B cell (primary cell): Measurements from ENCODE around the gene P2RX3. TPM values are rescaled to one million over a fixed set of nuclear protein-coding genes. Genes with fewer than 3 reads are reported as not detected.

ENCODE experiments used
- ATAC-seq: fragments of 200-7000 bp; cut with Tn5 transposase; one replicate; pipeline ENCODE4 v1.10.0; 2021; ENCODE audit warnings: low read depth, mild to moderate bottlenecking, moderate number of reproducible peaks, moderate library complexity
- CTCF ChIA-PET: fragments of 350-600 bp; sonication (Branson Sonifier 250); formaldehyde crosslinking; loops from one replicate; lab custom pipeline; 2021; ENCODE audit warnings: antibody characterized with exemption, inconsistent platforms; lab: Charles Lee
- POLR2A ChIA-PET: fragments of 350-600 bp; sonication (Branson Sonifier 250); formaldehyde crosslinking; loops from one replicate; lab custom pipeline; 2021; ENCODE audit warnings: antibody characterized with exemption; lab: Charles Lee
- DNase-seq: peaks from one replicate; pipeline ENCODE4 v3.0.0; 2013
- H2AFZ ChIP-seq: 2 replicates; pipeline ENCODE4 v1.6.1; 2012; ENCODE audit warnings: mild to moderate bottlenecking, low read depth, low read length; ENCODE audit not compliant: insufficient read depth, poor library complexity, severe bottlenecking
- H3K27ac ChIP-seq, 2 donors: 1 replicate in 1 of 2; 2 replicates in 1 of 2; pipeline ENCODE4 v1.5.1; 2012 to 2013; ENCODE audit warnings: low read length in 2 of 2, mild to moderate bottlenecking in 2 of 2, moderate library complexity in 1 of 2
- H3K27me3 ChIP-seq, 4 experiments: fragments of 200-600 bp in 1 of 4; sonication (generic) in 1 of 4; replicated peaks in 1 of 4; 1 replicate in 2 of 4; 2 replicates in 2 of 4; pipeline versions ENCODE4 v1.6.1 to v1.7.0; 2013 to 2016; ENCODE audit warnings: low read length in 3 of 4, mild to moderate bottlenecking in 2 of 4, mixed read lengths in 1 of 4, moderate library complexity in 1 of 4; ENCODE audit not compliant: insufficient read depth in 4 of 4, control insufficient read depth in 3 of 4; ENCODE audit errors: control extremely low read depth in 1 of 4
- H3K36me3 ChIP-seq, 2 experiments: replicated peaks in 1 of 2; 1 replicate in 1 of 2; 2 replicates in 1 of 2; pipeline versions ENCODE4 v1.6.1 to v1.7.1; 2013; ENCODE audit warnings: low read length in 1 of 2; ENCODE audit not compliant: insufficient read depth in 2 of 2, control insufficient read depth in 1 of 2; ENCODE audit errors: control extremely low read depth in 1 of 2, extremely low read depth in 1 of 2
- H3K4me1 ChIP-seq, 2 donors: fragments of 200-600 bp in 1 of 2; sonication (generic) in 1 of 2; 1 replicate in 1 of 2; 2 replicates in 1 of 2; pipeline versions ENCODE4 v1.5.1 to v1.6.1; 2013 to 2017; ENCODE audit warnings: low read length in 2 of 2; ENCODE audit not compliant: control insufficient read depth in 2 of 2, insufficient read depth in 2 of 2
- H3K4me2 ChIP-seq: replicated peaks from 2 replicates; pipeline ENCODE3; 2012; ENCODE audit warnings: mild to moderate bottlenecking, low read depth, low read length; ENCODE audit not compliant: poor library complexity, severe bottlenecking
- H3K4me3 ChIP-seq, 5 experiments: fragments of 200-600 bp in 1 of 5; sonication (generic) in 1 of 5; 1 replicate in 3 of 5; 2 replicates in 2 of 5; pipeline versions ENCODE4 v1.5.1 to v1.7.0; 2011 to 2016; ENCODE audit warnings: low read length in 4 of 5, mild to moderate bottlenecking in 4 of 5, low read depth in 2 of 5, control low read depth in 1 of 5, moderate library complexity in 1 of 5; ENCODE audit not compliant: insufficient read depth in 1 of 5; ENCODE audit errors: control extremely low read depth in 1 of 5, extremely low read depth in 1 of 5
- H3K79me2 ChIP-seq: fragments of 200-600 bp; sonication (generic); one replicate; pipeline ENCODE4 v1.6.0; 2016; ENCODE audit warnings: low read length; ENCODE audit not compliant: control insufficient read depth, insufficient read depth
- H3K9ac ChIP-seq: fragments of 200-600 bp; sonication (generic); 2 replicates; pipeline ENCODE4 v1.6.1; 2017; ENCODE audit warnings: mild to moderate bottlenecking, low read length, moderate library complexity
- H3K9me3 ChIP-seq, 3 donors: one replicate each; pipeline versions ENCODE4 v1.6.1 to v1.7.1; 2013; ENCODE audit warnings: low read length in 2 of 3; ENCODE audit not compliant: control insufficient read depth in 2 of 3, insufficient read depth in 1 of 3; ENCODE audit errors: control extremely low read depth in 1 of 3
- H4K20me1 ChIP-seq: 2 replicates; pipeline ENCODE4 v1.6.0; 2012; ENCODE audit warnings: mild to moderate bottlenecking, low read length; ENCODE audit not compliant: insufficient read depth, control insufficient read depth, poor library complexity, severe bottlenecking
- H3K27ac Mint-ChIP-seq: one replicate; pipeline ENCODE4 v1.8.0; 2021; ENCODE audit warnings: mixed read lengths
- H3K27me3 Mint-ChIP-seq: one replicate; pipeline ENCODE4 v1.8.0; 2021; ENCODE audit warnings: mixed read lengths
- H3K4me1 Mint-ChIP-seq: one replicate; pipeline ENCODE4 v1.8.0; 2021; ENCODE audit warnings: mixed read lengths
- H3K4me3 Mint-ChIP-seq: one replicate; pipeline ENCODE4 v1.8.0; 2021; ENCODE audit warnings: mixed read lengths
- H3K9me3 Mint-ChIP-seq: one replicate; pipeline ENCODE4 v1.8.0; 2022; ENCODE audit warnings: mixed read lengths; ENCODE audit not compliant: insufficient read depth
- CTCF ChIP-seq: fragments of 200-600 bp; IDR thresholded peaks from one replicate; pipeline ENCODE4 v1.8.0; 2022; ENCODE audit warnings: antibody characterized with exemption, mild to moderate bottlenecking
- EZH2 ChIP-seq: IDR thresholded peaks from 2 replicates; pipeline ENCODE4 v1.6.1; 2012; ENCODE audit warnings: borderline replicate concordance, low read depth, mild to moderate bottlenecking, moderate library complexity, low read length; ENCODE audit not compliant: insufficient read depth, poor library complexity, severe bottlenecking
- WGBS: methylation state at CpG from one replicate; pipeline ENCODE4 v1.1.5; 2013; ENCODE audit warnings: missing lambda C conversion rate; ENCODE audit not compliant: insufficient coverage; 5-methylcytosine and 5-hydroxymethylcytosine counted together
- intact Hi-C: fragments of 100-400 bp; cut with micrococcal nuclease; formaldehyde crosslinking; loops from one replicate; pipeline ENCODE4 v1.10.0; 2022
- polyA plus RNA-seq: library from polyadenylated mRNA; depleted of rRNA; stranded (reverse); fragments of >200 nt; gene quantifications from 2 replicates; pipeline ENCODE4 v1.2.3, GENCODE V29; 2012
- total RNA-seq, 2 donors: library from RNA; stranded (reverse); fragments of 120-200 nt in 1 of 2; gene quantifications; 1 replicate in 1 of 2; 2 replicates in 1 of 2; pipeline versions ENCODE4 v1.2.3 to v1.2.4, GENCODE V29; 2013 to 2022

P2RX3 gene
- total and polyA plus RNA-seq, 2 donors (not counting 1 experiment from before 2014, with no cell fraction given): not detected

- TF ChIP-seq EZH2: no peak
- TF ChIP-seq CTCF: no peak
- DNase-seq (no peak), ATAC-seq (no peak)
- Histone ChIP-seq H3K9ac (no peak overlapping the region), H2AFZ (no peak overlapping the region), H3K79me2 (no peaks in the 10 kb centered on the region), H3K27ac (no peak overlapping the region), H3K4me1 (no peaks in the 10 kb centered on the region), H3K4me2 (no peak overlapping the region), H3K27me3 (no peaks in the 10 kb centered on the region), H3K36me3 (no peaks in the 10 kb centered on the region), H3K4me3 (no peak overlapping the region), H4K20me1 (no peaks in the 10 kb centered on the region), H3K9me3 (no peaks in the 10 kb centered on the region)
- intact Hi-C loops: no loop called here
- H3K27me3 Mint-ChIP-seq: peaks cover 11% of the 10 kb centered on the region
- WGBS: 100% methylated on average over 4 of the region's 7 CpGs
- ChIA-PET POLR2A (no interaction called here), CTCF (interaction anchor here (0.7 to 1.4 kb wide), 5 partner anchors 9 to 300 kb away, joined by 3 to 10 read pairs (median 6); partner anchors contain the start of gene TNKS1BP1)
- H3K27ac Mint-ChIP-seq: no peak overlapping the region
- no peak overlapping the region for H3K4me3 Mint-ChIP-seq
- H3K4me1 Mint-ChIP-seq: peaks cover 3% of the 10 kb centered on the region
- H3K9me3 Mint-ChIP-seq: no peaks in the 10 kb centered on the region
Measured at GRCh38 chr11:57343825-57344224, 5.7 kb downstream of the P2RX3 start.

- ChIA-PET POLR2A (no interaction called here), CTCF (interaction anchor here (1.4 to 6.8 kb wide), 5 partner anchors 9 to 297 kb away, joined by 4 to 94 read pairs (median 10); partner anchors contain the start of genes SSRP1 and TNKS1BP1)
- no peak overlapping the region for H3K9ac ChIP-seq
- Mint-ChIP-seq H3K4me3 (no peak overlapping the region), H3K9me3 (no peaks in the 10 kb centered on the region), H3K27ac (no peak overlapping the region), H3K4me1 (peaks cover 4% of the 10 kb centered on the region), H3K27me3 (peaks cover 13% of the 10 kb centered on the region)
- peaks cover 0 to 3% of the 10 kb centered on the region in 2 donors for H3K4me1 ChIP-seq
- TF ChIP-seq EZH2: no peak
- TF ChIP-seq CTCF: no peak
- H2AFZ ChIP-seq: no peak overlapping the region
- no peak for DNase-seq
- no peak for ATAC-seq
- H3K79me2 ChIP-seq: no peaks in the 10 kb centered on the region
- H3K27ac ChIP-seq: no peak overlapping the region
- no peak overlapping the region for H3K4me2 ChIP-seq
- H3K36me3 ChIP-seq: no peaks in the 10 kb centered on the region
- 97% methylated on average over 10 of the region's 10 CpGs for WGBS
- H4K20me1 ChIP-seq: no peaks in the 10 kb centered on the region
- no peaks in the 10 kb centered on the region for H3K27me3 ChIP-seq
- H3K4me3 ChIP-seq: no peak overlapping the region
- intact Hi-C loops: loop anchor here (1.0 to 5.0 kb wide), 6 partner anchors 10 to 1792 kb away; partner anchors contain the start of gene SSRP1
- no peaks in the 10 kb centered on the region for H3K9me3 ChIP-seq
Measured at GRCh38 chr11:57344826-57345225, 6.7 kb downstream of the P2RX3 start.
